Stimulated activated CD4-positive, alpha-beta T cell treated with anti-CD3 and anti-CD28 coated beads, Interleukin-15, amount 100 ng/mL, for 1 hour (primary cell): ENCODE measurements around the gene KCNV2.

Experiments
- DNase-seq, 2 donors: peaks; one replicate each; pipeline ENCODE4 v3.0.0-alpha.2; 2020; ENCODE audit warnings: low read depth in 1 of 2, low spot score in 1 of 2

Gene KCNV2

DNA sequence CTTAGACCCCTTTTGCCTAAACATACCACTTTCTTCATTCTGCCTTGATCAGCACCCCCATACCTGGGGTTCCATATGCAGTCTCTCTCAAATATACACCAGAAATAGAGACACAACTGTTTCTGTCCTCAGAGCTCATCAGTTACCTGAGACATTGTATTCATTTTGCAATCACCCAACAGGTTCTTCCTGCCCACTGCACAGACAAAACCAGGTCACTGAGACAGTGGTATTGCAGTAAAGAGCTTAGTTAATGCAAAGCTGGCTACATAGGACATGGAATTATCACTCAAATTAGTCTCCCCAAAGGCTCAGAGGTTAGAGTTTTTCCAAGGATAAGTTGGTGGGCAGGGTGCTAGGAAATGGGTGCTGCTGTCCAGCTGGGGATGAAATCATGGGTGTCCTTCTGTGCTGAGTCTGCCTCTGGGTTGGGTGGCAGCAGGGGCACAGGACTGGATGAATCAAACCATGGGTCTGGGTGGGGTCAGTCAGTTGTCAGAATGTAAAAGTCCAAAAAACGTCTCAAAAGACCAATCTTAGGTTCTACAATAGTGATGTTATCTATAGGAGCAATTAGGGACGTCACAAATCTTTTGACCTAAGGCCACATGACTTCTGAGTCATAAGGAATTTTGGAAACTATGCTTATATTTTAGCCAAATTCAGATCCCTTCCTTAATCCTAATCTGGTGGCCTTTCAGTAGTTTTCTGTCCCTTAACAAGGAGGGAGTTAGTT is 41.0 kb downstream of the KCNV2 start:
- no peak for DNase-seq

DNA sequence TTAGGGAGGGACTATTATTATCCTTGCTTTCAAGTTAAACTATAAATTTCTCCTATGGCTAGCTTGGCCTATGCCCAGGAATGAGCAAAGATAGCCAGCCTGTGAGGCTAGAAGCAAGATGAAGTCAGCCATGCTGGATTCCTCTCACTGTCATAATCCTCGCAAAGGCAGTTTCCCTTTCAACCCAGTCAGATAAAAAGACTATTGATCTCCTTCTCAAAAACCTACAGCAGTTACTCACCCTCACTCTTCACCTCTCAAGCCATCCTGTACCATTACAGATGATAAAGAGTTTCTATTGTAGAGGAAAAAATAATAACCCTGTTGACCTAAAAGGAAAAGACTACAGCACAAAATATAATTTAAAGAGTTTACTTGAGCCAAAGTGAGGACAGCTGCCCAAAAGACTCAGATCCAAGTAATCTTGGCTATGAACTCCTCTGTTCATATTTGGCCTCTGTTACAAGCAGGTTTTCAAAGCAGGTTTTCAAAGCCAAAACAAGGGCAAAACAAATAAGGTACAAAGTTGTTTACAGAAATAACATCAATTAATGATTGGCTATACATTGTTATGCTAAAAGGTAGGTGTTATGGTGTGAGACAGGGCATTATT is 41.7 kb downstream of the KCNV2 start:
- no peak for DNase-seq

DNA sequence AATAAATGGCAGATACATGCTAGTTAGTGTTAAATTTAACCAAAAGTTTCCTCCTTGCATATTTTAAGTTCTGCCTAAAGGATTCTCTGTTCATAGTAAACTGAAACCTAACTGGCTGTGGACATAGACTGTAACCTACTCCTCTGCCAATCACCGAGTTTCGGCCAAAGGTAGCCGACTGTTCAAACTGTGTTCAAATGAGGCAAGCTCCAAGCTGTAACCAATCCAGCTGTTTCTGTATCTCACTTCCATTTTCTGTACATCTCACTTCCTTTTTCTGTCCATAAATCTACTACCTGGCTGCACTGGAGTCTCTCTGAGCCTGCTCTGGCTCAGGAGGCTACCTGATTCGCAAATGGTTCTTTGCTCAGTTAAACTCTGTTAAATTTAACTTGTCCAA is 44.1 kb downstream of the KCNV2 start:
- DNase-seq = no peak

DNA sequence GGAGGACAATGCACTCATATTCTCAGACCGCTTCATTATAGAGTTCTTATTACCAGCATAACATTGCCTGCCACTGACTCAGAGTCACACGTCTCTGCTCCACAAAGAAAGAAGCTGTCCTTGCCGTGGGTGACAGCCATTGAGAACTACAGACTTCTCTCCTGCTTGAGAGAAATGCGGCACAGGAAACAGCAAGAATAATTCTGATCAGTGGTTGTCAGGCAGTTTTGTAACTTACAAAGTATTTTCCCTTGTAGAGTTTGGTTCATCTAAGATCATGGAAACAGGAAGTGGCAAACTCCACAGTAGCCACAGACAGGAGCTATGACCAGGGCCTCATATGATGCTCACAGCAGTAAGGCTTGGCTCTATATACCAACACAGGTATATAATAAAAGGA is 47.0 kb downstream of the KCNV2 start:
- DNase-seq = no peak

DNA sequence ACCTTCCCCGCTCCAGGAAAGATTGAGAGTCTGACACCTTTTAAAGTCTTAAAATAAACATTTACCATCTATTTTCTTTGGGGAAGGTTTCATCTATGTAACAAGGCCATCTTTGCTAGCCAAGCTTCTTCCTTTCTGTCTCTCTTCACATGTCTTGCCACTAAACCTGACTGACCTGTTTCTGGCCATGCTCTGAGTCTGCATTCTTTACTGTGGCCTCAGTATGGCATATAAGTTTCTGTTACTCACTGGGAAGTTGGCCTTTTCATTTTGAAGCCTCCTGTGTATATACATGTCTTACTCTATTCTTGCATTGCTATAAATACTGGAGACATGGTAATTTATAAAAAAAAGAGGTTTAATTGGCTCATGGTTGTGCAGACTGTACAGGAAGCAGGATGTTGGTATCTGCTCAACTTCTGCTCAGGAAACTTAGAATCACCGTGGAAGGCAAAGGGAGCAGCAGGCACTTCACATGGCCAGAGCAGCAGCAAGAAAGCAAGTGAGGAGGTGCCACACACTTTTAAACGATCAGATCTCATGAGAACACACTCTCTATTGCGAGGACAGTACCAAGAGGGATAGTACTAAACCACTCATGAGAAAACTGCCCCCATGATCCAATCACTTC is 48.1 kb downstream of the KCNV2 start:
- DNase-seq = no peak

DNA sequence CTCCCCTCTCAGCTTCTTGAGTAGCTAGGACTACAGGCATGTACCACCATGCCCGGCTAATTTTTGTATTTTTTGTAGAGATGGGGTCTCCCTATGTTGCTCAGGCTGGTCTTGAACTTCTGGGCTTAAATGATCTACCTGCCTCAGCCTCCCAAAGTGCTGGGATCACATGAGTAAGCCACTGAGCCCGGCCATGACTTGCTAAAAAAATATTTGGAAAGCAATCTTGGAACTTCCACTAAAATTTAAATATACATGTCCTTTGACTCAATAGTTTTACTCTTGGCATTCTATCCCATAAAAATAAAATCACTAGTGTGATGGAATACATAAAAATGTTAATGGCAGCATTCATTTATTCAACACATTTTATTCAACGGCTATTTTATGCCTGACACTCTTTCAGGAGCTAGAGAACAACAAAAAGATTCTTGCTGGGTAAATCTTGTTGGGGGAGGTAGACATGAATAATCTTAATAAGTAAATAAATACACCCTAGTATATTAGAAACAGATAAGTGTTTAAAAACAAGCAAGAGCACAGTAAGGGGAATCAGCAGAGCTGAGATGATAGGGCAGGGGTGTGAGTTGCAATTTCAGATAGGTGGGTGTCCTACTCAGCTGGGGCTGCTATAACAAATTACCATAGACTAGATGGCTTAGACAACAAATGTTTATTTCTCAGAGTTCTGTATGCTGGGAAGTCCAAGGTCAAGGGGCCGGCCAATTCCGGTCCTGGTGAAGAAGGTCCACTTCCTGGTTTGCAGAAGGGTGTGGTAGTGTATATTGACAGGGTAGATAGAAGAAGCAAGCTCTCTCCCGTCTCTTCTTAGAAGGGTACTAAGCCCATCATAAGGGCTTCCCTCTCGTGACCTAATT is 50.7 kb downstream of the KCNV2 start:
- no peak for DNase-seq

DNA sequence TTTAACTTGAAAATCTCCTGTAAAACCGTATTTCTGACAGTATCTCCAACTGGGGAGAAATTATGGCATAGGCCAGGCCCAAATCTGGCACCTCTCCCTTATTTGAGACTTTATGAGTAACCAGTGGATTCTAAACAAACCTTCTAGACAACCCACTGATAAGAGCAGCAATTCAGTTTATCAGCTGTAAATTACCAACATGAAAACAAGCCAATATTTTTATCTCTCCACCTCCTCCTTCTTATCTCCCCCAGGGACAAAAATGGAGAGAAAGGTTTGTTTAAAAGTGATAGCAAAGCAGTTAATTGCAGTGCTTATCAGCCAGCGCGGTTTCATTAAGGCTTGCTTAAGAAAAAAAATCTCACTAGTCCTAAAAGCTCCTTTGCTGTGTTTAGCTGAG is 53.8 kb downstream of the KCNV2 start:
- DNase-seq = no peak

DNA sequence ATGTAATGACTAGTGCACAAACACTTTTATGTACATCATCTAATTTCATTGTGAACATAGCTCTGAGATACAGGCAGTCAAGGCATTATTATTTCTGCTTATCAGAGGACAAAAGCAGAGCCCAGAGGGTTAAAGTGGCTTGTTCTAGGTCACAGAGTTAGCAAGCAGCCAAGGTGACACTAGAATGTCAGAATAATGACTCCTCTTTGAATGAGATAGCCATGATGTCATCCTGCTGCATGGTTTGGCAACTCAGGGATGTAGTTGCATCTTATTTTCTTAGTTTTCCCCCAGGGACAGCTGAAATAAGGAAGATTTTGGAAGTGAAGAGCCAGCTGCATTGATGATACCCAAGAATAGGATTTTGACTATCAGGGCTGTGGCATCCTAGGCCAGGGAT is 54.4 kb downstream of the KCNV2 start:
- no peak for DNase-seq

DNA sequence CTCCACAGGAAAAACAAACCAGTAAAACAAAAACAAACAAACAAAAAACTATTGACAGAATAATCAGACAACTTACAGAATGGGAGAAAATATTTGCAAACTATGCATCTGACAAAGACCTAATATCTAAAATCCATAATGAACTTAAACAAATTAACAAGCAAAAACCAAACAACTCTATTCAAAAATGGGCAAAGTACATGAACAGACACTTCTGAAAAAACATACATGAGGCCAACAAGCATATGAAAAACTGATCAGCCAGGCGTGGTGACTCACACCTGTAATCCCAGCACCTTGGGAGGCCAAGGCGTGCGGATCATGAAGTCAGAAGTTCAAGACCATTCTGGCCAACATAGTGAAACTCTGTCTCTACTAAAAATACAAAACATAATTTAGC is 60.1 kb downstream of the KCNV2 start:
- no peak for DNase-seq

DNA sequence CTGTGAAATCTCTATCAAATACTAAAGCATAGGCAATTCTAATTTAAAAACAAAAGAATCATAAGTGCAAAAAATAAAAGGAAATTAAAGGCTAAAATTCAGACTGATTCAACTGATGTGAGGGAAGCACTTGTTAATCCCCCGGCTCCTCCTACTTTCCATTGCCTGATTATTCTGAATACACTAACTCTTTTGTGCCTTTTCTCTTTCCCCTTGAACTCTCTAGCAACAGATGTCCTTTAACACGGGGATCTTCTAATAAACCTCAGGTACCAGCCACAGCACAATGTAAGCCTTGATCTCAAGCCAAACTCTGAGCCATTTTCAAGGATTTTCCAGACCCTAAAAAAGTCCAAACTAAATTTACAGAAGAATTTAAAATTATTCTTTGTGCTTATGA is 61.5 kb downstream of the KCNV2 start:
- no peak for DNase-seq
